ENCODE data around the gene PFKFB3.
A peak's percentile ranks its signal among the peaks of the same experiment; 100 is the strongest.
"Not testable (repeated sequence)": the region's sequence is repeated elsewhere in the genome, so short reads cannot be mapped to it uniquely, and the experiment has no call there.

PFKFB3 gene

DNA sequence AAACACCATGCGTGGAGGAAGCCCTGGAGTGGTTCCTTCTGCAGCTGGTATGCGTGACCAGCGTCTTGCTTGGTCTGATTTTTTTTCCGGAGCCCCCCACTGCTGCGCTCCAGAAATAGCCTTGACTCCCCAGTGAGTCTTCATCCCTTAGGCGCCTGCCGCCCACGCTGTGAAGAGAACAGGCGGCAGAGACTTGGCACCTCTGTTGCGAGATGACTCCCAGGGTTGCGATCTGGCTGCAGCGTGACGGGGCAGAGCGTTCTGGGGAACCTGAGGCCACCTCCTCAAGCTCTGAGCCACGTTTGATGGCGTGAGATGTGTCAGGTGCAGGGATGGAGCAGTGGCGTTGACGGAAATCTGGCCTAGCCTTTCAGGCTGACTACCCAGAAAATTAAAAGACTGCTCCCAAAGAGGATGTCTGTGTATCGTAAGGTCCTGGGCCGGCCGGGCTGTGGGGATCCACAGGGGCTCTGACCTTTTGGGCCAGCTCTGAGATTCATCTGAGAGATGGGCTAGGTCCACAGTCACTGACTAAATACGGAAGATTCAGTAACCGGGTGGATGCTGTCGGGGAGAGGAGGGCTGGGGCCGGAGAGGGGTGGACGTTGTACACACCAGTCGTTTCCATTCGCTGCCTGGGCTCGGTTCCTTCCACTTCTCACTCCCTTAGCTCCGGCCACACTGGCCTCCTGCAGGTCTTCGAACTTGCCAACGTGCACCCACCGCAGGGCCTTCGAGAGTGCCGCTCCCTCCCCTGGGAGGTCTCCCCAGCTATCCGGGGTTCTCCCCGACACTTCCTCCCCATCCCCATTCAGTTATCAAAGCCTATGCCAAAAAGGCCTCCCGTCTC is 33.8 kb downstream of the PFKFB3 start:
- DNase-seq (ENCODE audit: low spot score), result no peak

DNA sequence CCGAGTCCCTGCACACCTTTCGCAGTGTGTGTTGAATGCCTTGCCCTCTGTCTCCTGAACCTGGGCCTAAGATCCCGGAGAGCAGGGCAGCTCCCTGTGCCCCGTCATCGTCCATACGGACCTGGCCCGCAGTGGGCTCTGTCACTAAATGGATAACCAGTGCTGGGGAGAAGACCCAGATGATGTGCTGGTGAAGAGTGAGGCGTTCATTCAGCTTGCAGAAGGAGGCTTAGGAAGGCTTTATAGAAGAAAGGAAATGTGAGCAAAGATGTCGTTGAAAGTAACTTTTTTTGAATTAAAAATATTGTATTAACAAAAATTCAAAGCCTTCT is 34.4 kb downstream of the PFKFB3 start:
- DNase-seq (ENCODE audit: low spot score), result no peak

DNA sequence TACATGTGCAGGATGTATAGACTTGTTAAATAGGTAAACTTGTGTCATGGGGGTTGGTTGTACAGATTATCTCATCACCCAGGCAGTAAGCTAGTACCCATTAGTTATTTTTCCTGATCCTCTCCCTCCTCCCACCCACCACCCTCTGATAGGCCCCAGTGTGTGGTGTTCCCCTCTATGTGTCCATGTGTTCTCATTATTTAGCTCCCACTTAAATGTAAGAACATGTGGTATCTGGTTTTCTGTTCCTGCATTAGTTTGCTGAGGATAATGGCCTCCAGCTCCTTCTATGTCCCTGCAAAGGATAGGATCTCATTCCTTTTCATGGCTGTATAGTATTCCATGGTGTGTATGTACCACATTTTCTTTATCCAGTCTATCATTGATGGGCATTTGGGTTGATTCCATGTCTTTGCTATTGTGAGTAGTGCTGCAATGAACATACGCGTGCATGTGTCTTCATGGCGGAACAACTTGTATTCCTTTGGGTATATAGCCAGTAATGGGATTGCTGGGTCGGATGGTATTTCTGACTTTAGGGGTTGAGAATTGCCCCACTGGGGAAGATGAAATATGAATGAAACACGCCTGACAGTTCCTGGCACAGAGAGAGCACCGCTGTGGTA is 36.0 kb downstream of the PFKFB3 start:
- DNase-seq (ENCODE audit: low spot score), result not testable (repeated sequence)

DNA sequence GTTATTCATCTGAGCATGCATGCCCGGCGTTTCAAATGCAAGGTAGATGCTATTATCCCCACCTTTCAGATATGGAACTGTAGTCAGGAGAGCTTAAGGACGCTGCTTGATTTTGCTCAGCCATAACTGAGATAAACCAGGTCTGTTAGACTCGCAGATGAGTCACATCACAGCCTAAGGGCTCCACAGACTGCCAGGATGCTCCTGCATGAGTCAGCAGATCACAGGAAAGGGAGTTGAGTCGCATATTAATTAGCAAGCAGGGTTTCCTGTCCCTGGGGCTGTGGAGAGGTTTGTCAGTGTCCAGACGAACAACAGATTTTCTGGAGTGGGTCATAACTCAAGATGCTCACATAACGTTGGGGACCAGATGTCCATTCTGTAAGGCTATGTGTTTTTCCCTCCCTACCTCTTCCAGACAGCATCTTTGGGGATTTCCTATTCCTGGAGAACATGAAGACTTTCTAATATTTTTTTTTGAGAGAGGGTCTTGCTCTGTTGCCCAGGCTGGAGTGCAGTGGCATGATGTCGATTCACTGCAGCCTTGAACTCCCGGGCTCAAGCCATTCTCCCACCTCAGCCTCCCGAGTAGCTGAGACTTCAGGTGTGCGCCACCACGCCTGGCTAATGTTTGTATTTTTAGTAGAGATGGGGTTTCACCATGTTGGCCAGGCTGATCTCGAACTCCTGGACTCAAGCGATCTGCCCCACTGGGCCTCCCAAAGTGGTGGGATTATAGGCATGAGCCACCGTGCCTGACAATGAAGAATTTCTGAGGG is 36.7 kb downstream of the PFKFB3 start:
- peak; percentile 79 for DNase-seq (ENCODE audit: low spot score)

DNA sequence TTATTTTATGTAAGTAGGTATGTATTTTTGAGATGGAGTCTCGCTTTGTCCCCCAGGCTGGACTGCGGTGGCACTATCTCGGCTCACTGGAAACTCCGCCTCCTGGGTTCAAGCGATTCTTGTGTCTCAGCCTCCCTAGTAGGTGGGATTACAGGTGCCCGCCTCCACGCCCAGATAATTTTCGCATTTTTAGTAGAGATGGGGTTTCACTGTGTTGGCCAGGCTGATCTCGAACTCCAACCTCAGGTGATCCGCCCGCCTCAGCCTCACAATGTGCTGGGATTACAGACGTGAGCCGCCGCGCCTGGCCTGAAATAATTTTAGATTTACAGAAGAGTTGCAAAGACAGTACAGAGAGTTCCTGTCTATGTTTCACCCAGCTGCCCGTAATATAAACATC is 37.5 kb downstream of the PFKFB3 start:
- no peak for DNase-seq (ENCODE audit: low spot score)

DNA sequence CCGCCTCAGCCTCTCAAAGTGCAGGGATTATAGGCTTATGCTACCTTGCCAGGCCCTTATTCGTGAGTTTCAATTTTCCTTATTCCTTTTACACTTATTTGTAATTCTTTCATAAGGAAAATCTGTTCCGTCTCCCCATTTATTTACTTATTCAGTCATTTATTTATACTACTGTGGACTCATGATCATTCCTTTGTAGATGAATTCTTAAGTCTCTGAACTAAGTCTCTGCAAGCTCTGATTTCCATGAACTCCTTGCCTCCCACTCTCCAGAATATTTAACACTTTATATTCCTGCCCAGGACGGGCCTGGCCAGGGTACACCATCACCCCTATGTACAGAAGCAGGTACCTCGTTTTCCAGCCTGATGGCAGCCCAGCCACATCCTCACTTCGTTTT is 39.4 kb downstream of the PFKFB3 start:
- DNase-seq (ENCODE audit: low spot score), result no peak

DNA sequence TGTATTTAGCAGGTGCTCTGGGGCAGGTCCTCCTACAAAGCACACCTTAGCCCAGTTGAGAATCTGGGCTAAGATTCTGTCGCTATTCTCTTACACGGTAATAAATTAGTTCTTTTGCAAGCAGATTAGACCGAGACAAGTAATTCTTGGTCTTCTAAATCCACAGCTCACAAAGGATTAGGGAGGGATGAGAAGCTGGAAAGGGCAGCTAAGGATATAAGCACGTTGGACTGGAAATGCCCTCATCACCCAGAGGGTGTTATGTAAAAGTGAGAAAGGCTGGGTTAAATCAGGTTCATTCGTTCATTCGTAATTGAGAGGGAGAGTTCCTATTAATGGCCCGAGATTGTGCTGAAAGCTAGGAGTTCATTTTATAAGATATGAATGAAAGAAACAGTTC is 41.8 kb downstream of the PFKFB3 start:
- no peak for DNase-seq (ENCODE audit: low spot score)

DNA sequence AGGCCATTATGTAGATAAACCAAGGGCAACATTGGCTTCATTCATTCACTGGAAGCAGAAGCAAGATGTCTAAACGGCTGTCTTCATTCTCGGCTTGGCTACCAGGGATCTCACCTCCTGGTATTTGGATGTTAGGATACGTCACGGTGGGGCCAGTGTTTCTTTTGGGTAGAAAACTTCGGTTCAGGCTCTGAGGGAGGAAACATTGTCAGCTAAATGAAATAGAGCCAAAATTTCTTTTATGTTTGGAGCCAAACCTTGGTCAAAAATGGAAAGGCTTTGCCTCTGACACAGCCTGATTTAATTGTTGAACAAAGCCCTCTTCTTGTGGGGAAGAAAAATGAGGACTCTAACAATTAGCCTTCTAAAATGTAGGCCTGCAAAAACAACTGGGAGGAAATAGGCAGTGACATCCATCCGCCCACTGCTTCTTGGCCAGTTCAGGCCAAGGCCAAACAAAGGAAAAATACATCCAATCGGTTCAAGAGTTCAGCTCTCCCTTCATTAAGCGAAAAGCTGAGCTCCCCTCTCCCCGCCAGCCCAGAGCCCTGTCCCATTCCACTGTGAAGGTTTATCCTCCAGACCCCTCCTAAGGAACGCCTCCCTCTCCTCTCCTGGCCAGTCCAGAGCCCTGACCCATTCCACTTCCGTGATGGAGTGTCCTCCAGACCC is 44.4 kb downstream of the PFKFB3 start:
- no peak for DNase-seq (ENCODE audit: low spot score)

DNA sequence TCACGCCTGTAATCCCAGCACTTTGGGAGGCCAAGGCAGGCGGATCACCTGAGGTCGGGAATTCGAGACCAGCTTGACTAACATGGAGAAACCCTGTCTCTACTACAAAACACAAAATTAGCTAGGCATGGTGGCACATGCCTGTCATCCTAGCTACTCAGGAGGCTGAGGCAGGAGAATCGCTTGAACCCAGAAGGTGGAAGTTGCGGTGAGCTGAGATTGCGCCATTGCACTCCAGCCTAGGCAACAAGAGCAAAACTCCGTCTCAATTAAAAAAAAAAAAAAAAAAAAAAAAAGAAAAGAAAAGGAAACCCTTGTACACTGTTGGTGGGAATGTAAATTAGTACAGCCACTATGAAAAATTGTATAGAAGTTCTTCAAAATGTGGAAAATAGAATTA is 46.2 kb downstream of the PFKFB3 start:
- not testable (repeated sequence) for DNase-seq (ENCODE audit: low spot score)

DNA sequence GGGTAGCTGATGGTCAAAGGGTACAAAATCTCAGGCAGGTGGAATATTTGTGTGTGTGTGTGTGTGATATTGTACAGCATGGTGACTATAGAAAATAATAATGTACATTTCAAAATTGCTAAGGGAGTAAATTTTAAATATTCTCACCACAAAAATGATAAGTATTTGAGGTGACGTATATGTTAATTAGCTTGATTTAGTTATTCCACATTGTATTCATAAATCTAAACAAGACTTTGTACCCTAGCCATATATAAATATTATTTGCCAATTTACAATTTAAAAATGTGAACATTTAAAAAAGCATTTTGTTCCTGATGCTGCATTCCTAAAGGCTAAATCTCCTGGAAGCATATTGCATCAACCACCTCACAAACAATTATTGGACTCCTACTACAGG is 47.0 kb downstream of the PFKFB3 start:
- DNase-seq (ENCODE audit: low spot score), result no peak

DNA sequence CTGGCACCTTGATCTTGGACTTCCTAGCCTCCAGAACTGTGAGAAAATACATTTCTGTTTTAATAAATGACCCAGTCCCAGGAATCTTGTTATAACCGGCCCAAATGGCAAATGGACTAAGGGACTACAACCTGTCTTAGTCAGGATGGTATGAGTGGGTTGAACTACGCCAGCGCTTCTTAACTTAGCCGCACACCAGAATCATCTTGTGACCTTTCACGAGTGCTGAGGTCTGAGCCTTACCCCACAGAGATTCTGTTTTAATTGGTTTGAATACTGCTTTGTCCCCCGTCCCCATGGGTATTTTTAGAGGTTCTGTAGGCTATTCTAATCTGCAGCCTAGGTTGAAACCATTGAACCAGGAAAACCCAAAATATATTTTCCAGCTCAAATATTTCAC is 48.0 kb downstream of the PFKFB3 start:
- no peak for DNase-seq (ENCODE audit: low spot score)

DNA sequence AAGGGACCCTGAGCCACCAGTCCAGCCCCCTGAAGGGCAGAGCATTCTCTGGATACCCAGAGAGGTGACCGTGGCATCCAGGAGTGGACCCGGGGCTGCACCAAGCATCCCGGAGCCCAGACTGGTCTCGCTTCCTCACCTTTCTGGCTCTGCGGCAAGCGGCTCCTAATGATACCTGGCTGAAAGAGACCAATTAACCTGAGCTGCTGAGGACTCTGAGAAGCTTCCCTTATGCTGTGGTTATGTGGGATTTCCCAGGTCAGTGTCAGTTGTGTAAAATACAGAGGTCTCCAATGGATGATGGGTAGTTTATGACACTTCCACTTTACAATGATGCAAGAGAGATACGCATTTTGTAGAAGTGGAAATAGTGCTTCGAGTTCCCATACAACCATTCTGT is 51.5 kb downstream of the PFKFB3 start:
- DNase-seq (ENCODE audit: low spot score), result no peak

DNA sequence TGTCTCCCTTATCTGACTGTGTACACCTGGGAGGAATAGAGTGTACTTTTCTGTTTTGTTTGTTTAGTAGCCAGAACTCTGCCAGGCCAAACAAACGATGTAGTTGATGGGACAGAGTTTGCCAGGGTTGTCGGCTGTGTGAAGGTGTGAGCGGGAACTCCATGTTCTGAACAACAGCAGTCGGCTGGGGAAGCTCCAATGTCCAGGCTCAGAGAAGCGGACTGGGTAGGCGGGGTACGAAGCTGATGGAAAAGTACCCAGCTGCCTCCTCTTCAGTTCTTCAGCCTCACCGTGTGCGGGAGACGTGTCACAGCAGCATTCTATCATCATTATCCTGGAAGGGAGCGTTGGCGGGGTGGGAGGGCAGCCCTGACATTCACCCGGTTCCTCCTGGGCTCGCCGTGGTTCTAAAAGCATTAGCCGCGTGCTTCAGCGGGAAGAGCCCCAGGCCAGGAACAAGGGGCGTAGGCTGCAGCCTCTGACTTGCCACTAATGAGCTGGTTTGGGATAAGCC is 52.9 kb downstream of the PFKFB3 start:
- DNase-seq (ENCODE audit: low spot score), result no peak

DNA sequence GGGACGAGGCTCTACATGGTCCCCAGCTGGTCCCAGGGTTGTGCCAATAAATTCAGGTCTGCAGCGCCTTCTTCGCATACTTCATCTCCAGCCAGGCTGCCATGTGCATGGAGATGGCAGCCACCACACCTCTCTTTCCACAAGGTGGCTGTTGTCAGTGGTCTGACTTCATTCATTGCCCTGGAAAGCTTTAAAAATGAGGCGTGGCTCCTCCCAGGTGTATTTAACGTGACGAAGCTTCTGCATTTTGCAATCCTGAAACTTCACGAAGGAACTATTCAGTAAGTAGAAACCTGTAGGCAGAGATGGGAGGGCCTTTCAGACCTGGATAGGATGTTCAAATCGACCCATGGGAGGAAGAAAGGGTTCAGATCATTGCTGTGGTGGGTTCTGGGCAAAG is 53.7 kb downstream of the PFKFB3 start:
- no peak for DNase-seq (ENCODE audit: low spot score)

DNA sequence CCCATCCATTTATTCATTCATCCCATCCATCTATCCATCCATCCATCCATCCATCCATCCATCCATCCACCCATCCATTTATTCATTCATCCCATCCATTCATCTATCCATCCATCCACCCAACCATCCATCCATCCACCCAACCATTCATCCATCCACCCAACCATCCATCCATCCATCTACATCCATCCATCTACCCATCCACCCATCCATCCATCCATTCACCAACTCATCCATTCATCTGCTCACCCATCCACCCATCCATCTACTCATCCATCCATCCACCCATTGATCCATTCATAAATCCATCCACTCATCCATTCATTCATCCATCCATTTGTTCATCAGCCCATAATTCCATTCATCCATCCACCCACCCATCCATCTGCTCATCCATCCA is 56.4 kb downstream of the PFKFB3 start:
- no peak for DNase-seq (ENCODE audit: low spot score)

DNA sequence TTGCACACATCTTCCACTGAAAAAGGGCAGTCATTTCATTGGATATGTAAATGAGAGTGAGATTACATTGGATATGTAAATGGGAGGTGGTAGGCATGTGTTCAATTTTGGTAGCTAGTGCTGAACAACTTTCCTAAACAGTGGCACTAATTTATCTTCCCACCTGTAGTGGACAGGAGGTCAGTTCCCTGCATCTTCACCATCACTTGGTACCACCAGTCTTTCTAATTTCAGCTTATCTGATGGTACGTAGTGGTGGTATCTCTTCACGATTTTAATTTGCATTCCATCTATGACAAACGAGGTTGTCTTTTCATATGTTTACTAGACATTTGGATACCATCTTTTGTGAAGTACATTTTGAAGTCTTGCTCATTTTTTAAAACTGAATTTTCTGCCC is 58.1 kb downstream of the PFKFB3 start:
- no peak for DNase-seq (ENCODE audit: low spot score)

DNA sequence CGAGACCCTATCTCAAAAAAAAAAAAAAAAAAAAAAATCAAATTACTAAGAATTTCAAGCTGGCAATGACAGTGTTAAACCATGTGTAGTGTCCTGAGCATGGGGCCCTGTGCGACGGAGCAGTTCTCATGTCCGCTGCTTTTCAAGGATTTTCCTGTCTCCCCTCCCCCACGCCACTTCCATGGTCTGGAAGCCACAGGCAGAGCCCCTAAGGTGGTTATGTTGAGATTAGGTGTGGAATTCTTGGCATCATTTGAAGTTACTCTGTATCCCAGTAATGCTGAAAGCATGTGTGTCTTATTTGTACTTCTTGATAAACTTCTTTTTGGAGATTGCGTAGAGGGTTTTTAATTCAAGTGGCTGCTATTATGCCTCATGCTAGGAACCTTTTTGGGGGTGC is 65.2 kb downstream of the PFKFB3 start:
- DNase-seq (ENCODE audit: low spot score), result no peak

DNA sequence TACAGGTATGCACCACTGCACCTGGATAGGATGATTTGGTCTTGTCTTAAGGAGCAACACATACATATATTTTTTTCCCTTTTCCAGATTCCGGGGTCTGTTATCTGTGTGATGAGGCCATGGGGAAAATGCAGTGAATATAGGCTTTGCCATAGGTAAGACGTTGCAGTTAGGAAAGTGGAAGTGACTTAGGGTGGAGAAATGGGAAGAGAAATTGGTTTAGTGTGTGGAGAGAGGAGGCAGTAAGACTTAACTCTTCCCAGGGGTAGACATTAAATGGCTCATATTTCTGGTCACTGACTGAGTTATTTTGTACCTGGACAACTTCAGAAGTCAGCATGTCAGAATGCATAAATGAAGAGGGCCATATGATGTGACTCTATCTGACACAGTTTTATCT is 66.7 kb downstream of the PFKFB3 start:
- DNase-seq (ENCODE audit: low spot score), result no peak

DNA sequence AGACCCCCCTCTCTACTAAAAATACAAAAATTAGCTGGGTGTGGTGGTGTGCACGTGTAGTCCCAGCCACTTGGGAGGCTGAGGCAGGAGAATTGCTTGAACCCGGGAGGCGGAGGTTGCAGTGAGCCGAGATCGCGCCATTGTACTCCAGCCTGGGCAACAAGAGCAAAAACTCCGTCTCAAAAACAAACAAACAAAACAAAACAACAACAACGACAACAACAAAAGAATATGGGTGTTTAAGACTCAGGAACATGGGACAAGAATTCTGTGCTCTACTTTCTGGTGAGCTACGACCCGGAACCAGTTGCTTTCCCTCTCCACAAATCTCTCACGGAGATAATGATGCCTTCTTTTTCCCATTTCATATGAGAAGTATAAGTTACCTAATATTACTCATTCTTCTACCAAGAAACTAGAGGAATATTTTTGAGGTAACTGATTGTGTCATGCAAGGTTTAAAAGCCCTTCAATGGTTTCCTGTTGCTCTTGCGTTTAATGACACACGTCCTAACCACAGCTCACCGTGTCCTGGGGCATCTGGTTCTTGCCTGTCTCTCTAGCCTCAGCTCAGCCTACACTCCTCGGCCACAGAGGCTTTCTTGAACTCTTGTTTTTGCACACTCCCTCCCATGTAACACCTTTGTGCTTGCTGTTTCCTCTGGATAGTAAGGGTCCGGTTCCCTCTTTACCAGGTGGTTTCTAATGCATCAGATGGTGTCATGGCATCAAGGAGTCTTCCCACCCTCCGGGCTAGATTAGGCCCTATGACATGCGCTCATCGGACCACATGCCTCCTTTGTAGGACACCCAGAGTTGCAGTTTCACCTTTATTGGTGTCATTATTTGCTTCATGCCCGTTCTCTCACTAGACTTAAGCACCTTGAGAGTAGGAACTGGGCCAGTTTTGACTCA is 67.5 kb downstream of the PFKFB3 start:
- DNase-seq (ENCODE audit: low spot score), result peak; percentile 77

DNA sequence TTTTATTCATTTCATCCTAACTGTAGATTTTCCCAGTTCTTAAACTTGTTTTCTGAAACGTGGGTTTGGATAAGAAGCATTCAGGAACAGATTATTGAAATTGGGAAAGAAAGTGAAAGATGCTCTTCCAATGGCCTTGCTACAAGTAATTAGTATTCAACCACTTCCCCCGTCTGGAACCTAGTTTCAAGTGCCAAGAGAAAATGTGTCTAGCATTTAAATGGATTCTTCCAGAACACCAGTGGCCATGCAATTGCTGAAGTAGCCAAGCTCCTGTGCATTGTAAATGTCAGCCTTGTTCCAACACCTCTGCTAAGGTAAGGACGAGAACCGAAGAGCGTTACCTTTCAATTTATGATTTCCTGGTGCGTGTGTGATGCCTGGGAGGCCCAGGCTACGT is 68.2 kb downstream of the PFKFB3 start:
- no peak for DNase-seq (ENCODE audit: low spot score)

DNA sequence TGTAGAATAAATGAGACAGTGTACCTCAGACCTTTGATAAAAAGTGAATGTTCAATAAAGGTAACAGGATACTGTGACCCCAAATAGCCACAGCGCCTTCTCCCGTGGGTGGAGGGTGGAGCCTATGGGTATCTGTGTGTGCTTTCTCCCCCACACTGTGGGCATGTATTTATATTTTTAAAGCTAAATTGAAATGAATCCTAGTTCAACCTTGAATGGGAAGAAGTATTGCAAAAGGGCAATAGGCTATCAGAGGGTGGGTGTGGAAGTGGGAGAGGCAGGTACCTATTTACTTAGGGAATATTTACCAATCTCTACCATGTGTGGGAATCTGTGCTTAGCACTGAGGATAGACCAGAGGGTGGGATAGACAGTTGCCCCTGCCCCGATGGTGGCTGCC is 68.9 kb downstream of the PFKFB3 start:
- no peak for DNase-seq (ENCODE audit: low spot score)
